Caco-2 (cell line): ENCODE results near the gene TCEAL2. TPM values are rescaled to one million over a fixed set of nuclear protein-coding genes. Genes with fewer than 3 reads are reported as not detected.
A peak's percentile ranks its signal among the peaks of the same experiment; 100 is the strongest.
"Not testable (repeated sequence)": the region's sequence is repeated elsewhere in the genome, so short reads cannot be mapped to it uniquely, and the experiment has no call there.

Source experiments
- BruUV-seq: library from RNA; stranded (reverse); fragments of 400-500 nt; replicated peaks from 2 replicates; lab custom pipeline; 2021; lab: Mats Ljungman, UMichigan
- CTCF ChIA-PET: fragments of 300-600 bp; sonication (Branson Sonifier 250); formaldehyde crosslinking; loops from one replicate; lab custom pipeline; 2022; ENCODE audit warnings: antibody characterized with exemption; lab: Charles Lee
- POLR2A ChIA-PET: fragments of 300-600 bp; sonication (Branson Sonifier 250); formaldehyde crosslinking; loops from one replicate; lab custom pipeline; 2022; ENCODE audit warnings: antibody characterized with exemption; lab: Charles Lee
- DNase-seq, 2 experiments: peaks; one replicate each; pipeline versions ENCODE4 v3.0.0 to v3.0.0-alpha.2; 2020 to 2022
- H3K27me3 ChIP-seq: replicated peaks from 2 replicates; pipeline ENCODE4 v1.6.0; 2011; ENCODE audit warnings: low read length; ENCODE audit not compliant: control insufficient read depth, insufficient read depth
- H3K36me3 ChIP-seq: 2 replicates; pipeline ENCODE4 v1.5.1; 2011; ENCODE audit warnings: low read length; ENCODE audit not compliant: control insufficient read depth, insufficient read depth
- H3K4me1 ChIP-seq: fragments of 250-450 bp; sonication (Bioruptor Pico); 2 replicates; pipeline ENCODE4 v1.5.1; 2020; ENCODE audit warnings: mild to moderate bottlenecking
- H3K4me3 ChIP-seq: 2 replicates; pipeline ENCODE4 v1.5.1; 2011; ENCODE audit warnings: low read depth, mild to moderate bottlenecking, control low read depth, low read length
- H3K9me3 ChIP-seq: fragments of 250-450 bp; sonication (Bioruptor Pico); 2 replicates; pipeline ENCODE4 v1.5.1; 2020; ENCODE audit warnings: mild to moderate bottlenecking, moderate library complexity
- H3K27ac Mint-ChIP-seq: one replicate; pipeline ENCODE4 v1.8.0; 2022; ENCODE audit warnings: mixed read lengths; ENCODE audit not compliant: unreplicated experiment
- H3K27me3 Mint-ChIP-seq: one replicate; pipeline ENCODE4 v1.8.0; 2022; ENCODE audit warnings: mixed read lengths; ENCODE audit not compliant: insufficient read depth, unreplicated experiment
- H3K36me3 Mint-ChIP-seq: one replicate; pipeline ENCODE4 v1.8.0; 2022; ENCODE audit warnings: mild to moderate bottlenecking, mixed read lengths; ENCODE audit not compliant: insufficient read depth, unreplicated experiment
- H3K4me1 Mint-ChIP-seq: one replicate; pipeline ENCODE4 v1.8.0; 2022; ENCODE audit warnings: low read depth, mixed read lengths; ENCODE audit not compliant: unreplicated experiment
- H3K4me3 Mint-ChIP-seq: one replicate; pipeline ENCODE4 v1.8.0; 2022; ENCODE audit warnings: mild to moderate bottlenecking, moderate library complexity, mixed read lengths; ENCODE audit not compliant: unreplicated experiment
- H3K9me3 Mint-ChIP-seq: one replicate; pipeline ENCODE4 v1.8.0; 2022; ENCODE audit warnings: mixed read lengths; ENCODE audit not compliant: unreplicated experiment
- CTCF ChIP-seq, 2 experiments: fragments of 200-600 bp in 1 of 2; IDR thresholded peaks; 1 replicate in 1 of 2; 2 replicates in 1 of 2; pipeline versions ENCODE4 v1.5.1 to v1.8.0; 2011 to 2022; ENCODE audit warnings: antibody characterized with exemption in 1 of 2, control low read depth in 1 of 2, inconsistent platforms in 1 of 2, low read depth in 1 of 2, low read length in 1 of 2, mild to moderate bottlenecking in 1 of 2, moderate library complexity in 1 of 2; ENCODE audit not compliant: insufficient read depth in 1 of 2, severe bottlenecking in 1 of 2, unreplicated experiment in 1 of 2
- intact Hi-C: fragments of 100-400 bp; cut with micrococcal nuclease; formaldehyde crosslinking; loops from one replicate; pipeline ENCODE4 v1.10.0; 2022; ENCODE audit not compliant: unreplicated experiment
- total RNA-seq: library from RNA; stranded (reverse); gene quantifications from 2 replicates; pipeline ENCODE4 v1.2.3, GENCODE V29; 2022

TCEAL2 gene
- total RNA-seq, 1 experiment from 2014 or later: not detected

GRCh38 chrX:102126863-102127262, 1.4 kb downstream of the TCEAL2 start:
- H3K4me3 ChIP-seq: no peak overlapping the region
- Mint-ChIP-seq H3K27me3 (peaks cover 9% of the 10 kb centered on the region), H3K9me3 (no peaks in the 10 kb centered on the region), H3K4me3 (no peak overlapping the region), H3K36me3 (no peaks in the 10 kb centered on the region), H3K4me1 (no peaks in the 10 kb centered on the region), H3K27ac (no peak overlapping the region)
- intact Hi-C loops: no loop called here
- H3K4me1 ChIP-seq: no peaks in the 10 kb centered on the region
- ChIA-PET CTCF (no interaction called here), POLR2A (no interaction called here)
- H3K36me3 ChIP-seq: no peaks in the 10 kb centered on the region
- no peaks in the 10 kb centered on the region for H3K27me3 ChIP-seq
- BruUV-seq: no TSS peak
- DNase-seq: no peak
- no peak for TF ChIP-seq CTCF (IDR thresholded peaks at IDR 0.05; ENCODE audit: insufficient read depth in 1 of 2, low read depth in 1 of 2, low read length in 1 of 2, severe bottlenecking in 1 of 2, unreplicated experiment in 1 of 2)
- no peaks in the 10 kb centered on the region for H3K9me3 ChIP-seq

- DNase-seq: no peak
- Histone ChIP-seq H3K4me3 (no peak overlapping the region), H3K4me1 (no peaks in the 10 kb centered on the region), H3K9me3 (no peaks in the 10 kb centered on the region), H3K27me3 (no peaks in the 10 kb centered on the region), H3K36me3 (no peaks in the 10 kb centered on the region)
- Mint-ChIP-seq H3K4me1 (no peaks in the 10 kb centered on the region), H3K4me3 (no peak overlapping the region), H3K36me3 (no peaks in the 10 kb centered on the region), H3K9me3 (no peaks in the 10 kb centered on the region), H3K27me3 (peaks cover 8% of the 10 kb centered on the region), H3K27ac (no peak overlapping the region)
- BruUV-seq: no TSS peak
- ChIA-PET POLR2A (no interaction called here), CTCF (no interaction called here)
- intact Hi-C loops: no loop called here
- TF ChIP-seq CTCF (IDR thresholded peaks at IDR 0.05; ENCODE audit: insufficient read depth in 1 of 2, low read depth in 1 of 2, low read length in 1 of 2, severe bottlenecking in 1 of 2, unreplicated experiment in 1 of 2): peak in 1 of 2 experiments; percentile 21
These were observed 4.0 kb downstream of the TCEAL2 start for GRCh38 chrX:102129473-102129872.

GRCh38 chrX:102138064-102138463, 12.6 kb downstream of the TCEAL2 start:
- Mint-ChIP-seq H3K4me1 (no peaks in the 10 kb centered on the region), H3K27me3 (peaks cover 7% of the 10 kb centered on the region), H3K4me3 (no peak overlapping the region), H3K36me3 (no peaks in the 10 kb centered on the region), H3K9me3 (no peaks in the 10 kb centered on the region), H3K27ac (no peak overlapping the region)
- no TSS peak for BruUV-seq
- Histone ChIP-seq H3K27me3 (no peaks in the 10 kb centered on the region), H3K36me3 (no peaks in the 10 kb centered on the region), H3K9me3 (no peaks in the 10 kb centered on the region), H3K4me1 (no peaks in the 10 kb centered on the region), H3K4me3 (no peak overlapping the region)
- DNase-seq: no peak
- POLR2A ChIA-PET: no interaction called here
- intact Hi-C loops: no loop called here
- CTCF ChIA-PET: no interaction called here
- no peak for TF ChIP-seq CTCF (IDR thresholded peaks at IDR 0.05; ENCODE audit: insufficient read depth in 1 of 2, low read depth in 1 of 2, low read length in 1 of 2, severe bottlenecking in 1 of 2, unreplicated experiment in 1 of 2)

- H3K27me3 Mint-ChIP-seq: peaks cover 10% of the 10 kb centered on the region
- H3K4me3 Mint-ChIP-seq, CTCF ChIA-PET, H3K36me3 Mint-ChIP-seq, H3K9me3 ChIP-seq, POLR2A ChIA-PET, H3K4me3 ChIP-seq, H3K36me3 ChIP-seq, H3K27me3 ChIP-seq, H3K9me3 Mint-ChIP-seq, intact Hi-C loops, H3K4me1 Mint-ChIP-seq, BruUV-seq, H3K27ac Mint-ChIP-seq, H3K4me1 ChIP-seq, DNase-seq: not testable (repeated sequence)
These were observed 15.4 kb downstream of the TCEAL2 start for GRCh38 chrX:102140876-102141275.

- H3K36me3 ChIP-seq, intact Hi-C loops, H3K4me1 Mint-ChIP-seq, H3K9me3 ChIP-seq, H3K4me1 ChIP-seq, H3K36me3 Mint-ChIP-seq, H3K4me3 ChIP-seq, H3K27me3 ChIP-seq, BruUV-seq, POLR2A ChIA-PET, DNase-seq, H3K4me3 Mint-ChIP-seq, CTCF ChIA-PET, H3K9me3 Mint-ChIP-seq, H3K27ac Mint-ChIP-seq: not testable (repeated sequence)
- peaks cover 10% of the 10 kb centered on the region for H3K27me3 Mint-ChIP-seq
These were observed 16.2 kb downstream of the TCEAL2 start for GRCh38 chrX:102141631-102142030.
